Activated effector memory CD4-positive, alpha-beta T cell treated with Interleukin-2 at 50 U/mL for 16 hours (primary cell): ENCODE results near the gene NXPH4.

Source experiments
- DNase-seq: peaks from one replicate; pipeline ENCODE4 v3.0.0-alpha.2; 2020

Gene NXPH4

GRCh38 chr12:57216014-57216911, at the start of gene NXPH4:
TSS of gene NXPH4 (plus strand) at chr12:57216794. CDS start at chr12:57216970, 176 bp downstream.
- DNase-seq = peak; percentile 32

GRCh38 chr12:57166971-57167371, 49.6 kb upstream of the NXPH4 start:
- DNase-seq = no peak

- DNase-seq = no peak
Observed at GRCh38 chr12:57168058-57168457, 48.5 kb upstream of the NXPH4 start.

GRCh38 chr12:57169046-57169795, 47.4 kb upstream of the NXPH4 start:
- no peak for DNase-seq

GRCh38 chr12:57169969-57170368, 46.6 kb upstream of the NXPH4 start:
- no peak for DNase-seq

GRCh38 chr12:57170408-57170807, 46.2 kb upstream of the NXPH4 start:
- DNase-seq = no peak

- no peak for DNase-seq
Observed at GRCh38 chr12:57170927-57171326, 45.7 kb upstream of the NXPH4 start.

GRCh38 chr12:57171668-57172067, 44.9 kb upstream of the NXPH4 start:
- no peak for DNase-seq

GRCh38 chr12:57173089-57173488, 43.5 kb upstream of the NXPH4 start:
- no peak for DNase-seq

- DNase-seq = no peak
Observed at GRCh38 chr12:57173683-57174082, 42.9 kb upstream of the NXPH4 start.

GRCh38 chr12:57175428-57176138, 41.0 kb upstream of the NXPH4 start:
- peak; percentile 2 for DNase-seq

GRCh38 chr12:57176139-57176477, 40.5 kb upstream of the NXPH4 start:
- DNase-seq = no peak

GRCh38 chr12:57176846-57177245, 39.7 kb upstream of the NXPH4 start:
- DNase-seq = no peak

GRCh38 chr12:57177354-57177753, 39.2 kb upstream of the NXPH4 start:
- DNase-seq = no peak

GRCh38 chr12:57178213-57178612, 38.4 kb upstream of the NXPH4 start:
- DNase-seq = no peak

GRCh38 chr12:57179331-57180086, 37.1 kb upstream of the NXPH4 start:
- DNase-seq = no peak

- DNase-seq = no peak
Observed at GRCh38 chr12:57180321-57180989, 36.1 kb upstream of the NXPH4 start.

- DNase-seq = no peak
Observed at GRCh38 chr12:57181072-57181471, 35.5 kb upstream of the NXPH4 start.

- DNase-seq = no peak
Observed at GRCh38 chr12:57181561-57182155, 34.9 kb upstream of the NXPH4 start.

GRCh38 chr12:57182918-57183575, 33.5 kb upstream of the NXPH4 start:
- peak; percentile 70 for DNase-seq
